COLO668 (cell line): ENCODE measurements around the gene KIF21B.

Experiments
- DNase-seq: peaks from one replicate; lab custom pipeline; 2025; ENCODE audit not compliant: unreplicated experiment; lab: John Stamatoyannopoulos, UW

The KIF21B gene

GRCh38 chr1:201020721-201021629 lies 2.5 kb downstream of the KIF21B start:
- DNase-seq = peak; percentile 42

- DNase-seq = peak; percentile 22
Observed at GRCh38 chr1:201020040-201020591, 3.4 kb downstream of the KIF21B start.

- DNase-seq = peak; percentile 52
Observed at GRCh38 chr1:201019321-201019977, 4.1 kb downstream of the KIF21B start.

GRCh38 chr1:201017828-201018163 lies 5.7 kb downstream of the KIF21B start:
- DNase-seq = no peak

- DNase-seq = no peak
Observed at GRCh38 chr1:201016943-201017827, 6.3 kb downstream of the KIF21B start.

- peak; percentile 83 for DNase-seq
Observed at GRCh38 chr1:201016211-201016651, 7.3 kb downstream of the KIF21B start.

- no peak for DNase-seq
Observed at GRCh38 chr1:201015551-201016091, 7.9 kb downstream of the KIF21B start.

GRCh38 chr1:201014816-201015200 lies 8.7 kb downstream of the KIF21B start:
- no peak for DNase-seq

GRCh38 chr1:201013991-201014815 lies 9.3 kb downstream of the KIF21B start:
- no peak for DNase-seq

GRCh38 chr1:201013031-201013485 lies 10.5 kb downstream of the KIF21B start:
- DNase-seq = no peak

- DNase-seq = no peak
Observed at GRCh38 chr1:201011616-201012015, 11.9 kb downstream of the KIF21B start.

GRCh38 chr1:201009962-201010645 lies 13.4 kb downstream of the KIF21B start:
- no peak for DNase-seq

- DNase-seq = no peak
Observed at GRCh38 chr1:201008666-201009360, 14.7 kb downstream of the KIF21B start.

- no peak for DNase-seq
Observed at GRCh38 chr1:201007481-201007880, 16.0 kb downstream of the KIF21B start.

- no peak for DNase-seq
Observed at GRCh38 chr1:201006450-201006849, 17.1 kb downstream of the KIF21B start.

GRCh38 chr1:201004732-201005131 lies 18.8 kb downstream of the KIF21B start:
- DNase-seq = no peak

- no peak for DNase-seq
Observed at GRCh38 chr1:201004154-201004553, 19.4 kb downstream of the KIF21B start.

- no peak for DNase-seq
Observed at GRCh38 chr1:201002510-201002909, 21.0 kb downstream of the KIF21B start.

- no peak for DNase-seq
Observed at GRCh38 chr1:201001962-201002361, 21.6 kb downstream of the KIF21B start.
